ENCODE data around the gene UBA6.

DNA sequence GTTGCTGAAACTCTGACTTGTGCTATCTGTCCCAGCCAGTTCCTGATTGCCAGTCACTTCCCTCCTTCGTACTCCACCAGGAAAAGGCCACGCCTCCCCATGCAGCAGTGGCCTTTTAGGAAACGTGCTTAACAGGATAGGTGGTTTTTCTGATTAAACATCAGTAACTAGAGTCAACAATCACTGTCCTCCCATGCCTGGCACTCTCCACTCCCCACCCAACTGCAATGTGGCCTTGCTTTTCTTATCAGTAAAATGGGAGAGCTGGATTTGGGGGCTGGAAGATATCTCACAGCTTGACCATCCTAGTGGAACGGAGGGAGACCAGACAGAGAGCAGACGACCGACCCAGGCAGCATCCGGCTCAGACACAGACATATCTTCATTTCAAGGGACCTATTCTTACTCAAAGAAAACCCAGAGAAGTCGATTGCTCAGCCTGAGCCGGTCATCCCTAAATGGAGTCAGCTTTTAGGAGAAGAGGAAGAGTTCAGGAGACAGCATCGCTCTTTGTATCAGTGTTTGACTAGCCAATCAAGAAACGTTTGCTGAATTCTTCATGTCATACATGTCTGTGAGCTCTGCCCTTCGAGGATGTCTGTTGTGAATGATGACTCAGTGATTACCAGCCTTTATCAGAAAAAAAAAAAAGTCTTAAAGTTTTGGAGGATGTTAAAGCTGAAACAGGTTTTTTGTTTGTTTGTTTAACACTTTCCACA lies 12.7 kb upstream of the UBA6 start:
- TF ChIP-seq CTCF (IDR thresholded peaks at IDR 0.05) (no peak), POLR2A (IDR thresholded peaks at IDR 0.05) (no peak), EP300 (IDR thresholded peaks at IDR 0.05) (no peak)

All from suprapubic skin (tissue), 3 donors.